ENCODE results near the gene CSRNP2.

The CSRNP2 gene

GRCh38 chr12:51011955-51012354, 71.4 kb downstream of the CSRNP2 start:
- no peak for DNase-seq (ENCODE audit: low read depth)
- no peak for TF ChIP-seq CTCF (IDR thresholded peaks at IDR 0.05; ENCODE audit: insufficient read depth, low read depth, low read length, missing control alignments)
- H3K4me3 ChIP-seq (ENCODE audit: low read depth, low read length), result no peak overlapping the region

All from GM12865 (cell line).